HG02610 (cell line): ENCODE data around the gene FAM83E.
"Not testable (repeated sequence)": the region's sequence is repeated elsewhere in the genome, so short reads cannot be mapped to it uniquely, and the experiment has no call there.

Source experiments
- ATAC-seq: cut with Tn5 transposase; IDR thresholded peaks from one replicate; pipeline ENCODE4 v1.9.1; 2021; ENCODE audit warnings: mild to moderate bottlenecking, moderate library complexity; ENCODE audit not compliant: unreplicated experiment

The FAM83E gene

GRCh38 chr19:48641850-48642249, 27.0 kb upstream of the FAM83E start:
- ATAC-seq, result no peak

DNA sequence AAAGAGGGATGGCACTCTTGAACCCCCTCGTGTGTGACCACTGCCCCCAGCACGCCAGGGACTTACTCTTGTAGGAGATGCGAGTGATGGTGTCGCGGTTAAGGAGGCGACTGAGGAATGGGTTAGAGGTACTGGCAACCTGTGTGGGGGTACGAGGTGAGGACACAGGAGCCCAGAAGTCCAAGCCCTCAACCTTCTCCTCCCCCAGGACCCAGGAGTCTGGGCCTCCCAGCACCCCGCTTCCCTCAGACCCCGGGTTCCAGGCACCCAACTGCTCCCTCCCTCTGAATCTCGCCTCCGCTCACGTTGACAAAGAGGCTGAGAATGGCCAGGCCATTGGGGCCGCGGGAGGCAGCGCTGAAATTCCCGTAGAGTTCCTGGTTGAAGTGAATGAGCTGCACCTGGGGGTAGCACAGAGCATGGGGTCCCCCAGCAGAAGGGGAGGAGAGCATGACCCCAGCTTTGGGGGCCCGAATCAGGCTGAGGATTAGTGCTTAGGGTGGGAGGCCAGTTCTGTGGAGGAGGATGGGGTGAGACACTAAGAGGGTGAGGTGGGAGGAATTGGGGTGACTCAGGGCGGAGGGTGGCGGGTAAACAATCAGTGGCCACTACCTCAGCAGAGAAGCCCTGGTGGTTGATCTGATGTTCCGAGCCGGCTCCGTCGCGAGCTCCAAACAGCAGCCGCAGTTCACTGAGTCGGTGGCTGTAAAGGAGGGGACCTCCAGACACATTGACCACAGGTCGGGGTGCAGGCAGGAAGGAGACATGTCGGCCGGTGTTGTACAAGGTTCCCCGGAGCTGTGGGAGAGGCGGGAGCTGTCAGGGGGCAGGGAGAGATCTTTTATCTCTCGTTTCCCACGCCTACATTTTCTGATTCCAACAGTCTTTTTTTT, 24.9 kb upstream of the FAM83E start:
- ATAC-seq, result no peak

- ATAC-seq, result no peak
These were observed 24.0 kb upstream of the FAM83E start for GRCh38 chr19:48638831-48639381.

DNA sequence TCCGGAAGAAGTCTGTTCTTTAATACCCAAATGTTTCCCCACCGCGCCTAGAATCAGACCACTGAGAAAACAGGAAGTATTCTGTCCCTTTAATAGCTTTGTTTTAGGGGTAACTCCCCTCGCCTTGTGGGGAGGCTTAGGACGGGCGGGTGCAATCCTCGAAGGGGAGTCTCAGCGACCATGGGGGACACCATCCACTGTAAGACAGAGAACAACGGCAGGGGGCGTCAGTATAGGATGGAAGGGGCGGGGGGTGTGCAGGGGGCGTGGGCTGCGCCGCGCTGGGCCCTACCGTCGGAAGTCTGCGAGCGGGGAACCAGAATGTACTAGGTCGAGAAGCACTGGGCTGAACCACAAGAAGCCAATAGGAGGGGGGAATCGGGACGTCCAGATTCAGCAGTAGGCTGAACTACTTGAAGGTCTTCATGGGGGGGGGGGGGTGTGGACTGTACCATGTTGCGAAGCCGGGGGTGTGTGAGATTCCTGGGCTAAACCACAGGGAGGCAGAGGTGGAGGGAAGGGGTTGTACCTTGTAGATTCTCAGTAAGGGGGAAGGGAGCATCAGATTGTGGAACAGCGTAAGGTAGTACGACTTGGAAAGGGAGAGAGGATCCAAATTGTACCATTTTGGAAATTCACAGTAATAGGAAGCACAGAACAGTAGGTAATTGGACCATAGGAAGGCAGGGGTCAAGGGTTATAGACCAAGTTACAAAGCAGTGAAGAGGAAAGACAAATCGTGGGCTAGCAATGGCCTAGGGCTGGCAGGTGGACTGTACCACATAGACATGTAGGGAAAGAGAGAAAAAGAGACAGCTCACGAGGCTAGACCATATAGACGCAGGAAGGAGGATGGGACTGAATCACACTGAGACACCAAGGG, 23.3 kb upstream of the FAM83E start:
- peak; percentile 2 for ATAC-seq

DNA sequence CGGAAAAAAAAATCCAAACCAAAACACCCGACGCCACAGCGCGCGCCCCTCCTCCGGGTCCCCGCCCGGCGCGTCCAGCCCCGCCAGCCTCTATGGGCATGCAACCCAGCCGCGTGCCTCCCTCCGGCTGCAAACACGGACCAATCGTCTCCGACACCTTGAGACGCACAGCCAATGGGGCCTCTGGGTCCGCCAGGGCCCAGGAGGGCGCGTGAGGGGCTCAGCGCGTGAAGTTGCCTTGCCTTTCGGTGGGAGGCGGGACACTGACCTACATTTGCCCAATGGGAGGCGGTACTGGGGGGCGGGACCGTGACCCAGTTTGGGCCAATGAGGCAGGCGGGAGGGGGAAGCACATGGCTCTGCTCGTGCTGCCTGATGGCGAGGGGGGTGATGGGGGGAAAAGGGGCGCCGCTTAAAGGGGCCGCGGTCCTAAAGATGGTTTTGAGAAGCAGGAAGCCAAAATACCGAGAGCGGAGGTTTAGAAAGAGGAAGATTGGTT, 22.6 kb upstream of the FAM83E start:
- peak; percentile 70 for ATAC-seq

GRCh38 chr19:48636859-48637448, 22.1 kb upstream of the FAM83E start, which contains the start of gene DBP:
Gene DBP, minus strand, starts transcription at chr19:48637379. Its CDS starts 385 bp downstream, at chr19:48636994.
- no peak for ATAC-seq

DNA sequence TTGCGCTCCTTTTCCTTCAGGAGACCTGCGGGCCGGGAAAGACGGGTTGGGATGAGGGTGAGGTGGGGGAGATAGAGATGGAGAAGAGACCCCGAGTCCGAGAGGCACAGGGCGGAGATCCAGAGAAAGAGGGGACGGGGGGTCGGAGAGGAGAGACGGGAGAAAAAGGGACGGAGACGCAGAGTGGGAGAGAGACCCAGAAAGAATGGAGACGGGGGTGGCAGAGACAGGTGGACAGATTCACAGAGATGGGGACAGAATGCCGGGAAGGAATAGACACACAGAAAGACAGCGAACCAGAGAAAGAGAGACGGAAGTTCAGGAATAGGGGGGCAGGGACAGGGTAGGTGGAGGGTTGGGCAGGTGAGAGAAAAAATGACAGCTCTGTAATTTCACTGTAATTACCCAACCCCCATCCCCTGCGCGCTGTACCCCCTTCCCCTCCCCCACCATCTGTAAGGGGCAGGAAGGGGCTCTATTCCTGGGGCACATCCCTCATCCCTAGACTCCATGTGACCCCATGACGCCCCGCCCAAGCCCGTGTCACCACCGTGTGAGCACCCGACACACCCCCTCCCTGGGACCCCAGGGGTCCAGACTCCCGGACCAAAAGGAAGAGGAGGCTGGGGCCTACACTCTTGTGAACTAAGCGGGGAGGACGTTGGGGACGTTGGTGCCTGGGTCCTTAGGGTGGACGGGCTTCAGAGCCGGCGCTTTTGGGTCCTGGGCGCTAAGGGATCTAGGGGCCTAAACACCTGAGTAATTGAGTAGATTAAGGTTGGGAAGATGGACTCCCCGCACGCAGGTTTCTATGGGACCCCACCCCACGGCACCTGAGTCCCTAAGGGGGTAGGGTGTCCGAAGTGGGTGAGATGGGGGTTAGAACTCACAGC, 21.3 kb upstream of the FAM83E start:
- no peak for ATAC-seq

GRCh38 chr19:48635263-48635965, 20.5 kb upstream of the FAM83E start:
- no peak for ATAC-seq

- ATAC-seq, result peak; percentile 35
These were observed 19.8 kb upstream of the FAM83E start for GRCh38 chr19:48634424-48635262.

GRCh38 chr19:48634036-48634342, 19.1 kb upstream of the FAM83E start:
- ATAC-seq, result no peak

DNA sequence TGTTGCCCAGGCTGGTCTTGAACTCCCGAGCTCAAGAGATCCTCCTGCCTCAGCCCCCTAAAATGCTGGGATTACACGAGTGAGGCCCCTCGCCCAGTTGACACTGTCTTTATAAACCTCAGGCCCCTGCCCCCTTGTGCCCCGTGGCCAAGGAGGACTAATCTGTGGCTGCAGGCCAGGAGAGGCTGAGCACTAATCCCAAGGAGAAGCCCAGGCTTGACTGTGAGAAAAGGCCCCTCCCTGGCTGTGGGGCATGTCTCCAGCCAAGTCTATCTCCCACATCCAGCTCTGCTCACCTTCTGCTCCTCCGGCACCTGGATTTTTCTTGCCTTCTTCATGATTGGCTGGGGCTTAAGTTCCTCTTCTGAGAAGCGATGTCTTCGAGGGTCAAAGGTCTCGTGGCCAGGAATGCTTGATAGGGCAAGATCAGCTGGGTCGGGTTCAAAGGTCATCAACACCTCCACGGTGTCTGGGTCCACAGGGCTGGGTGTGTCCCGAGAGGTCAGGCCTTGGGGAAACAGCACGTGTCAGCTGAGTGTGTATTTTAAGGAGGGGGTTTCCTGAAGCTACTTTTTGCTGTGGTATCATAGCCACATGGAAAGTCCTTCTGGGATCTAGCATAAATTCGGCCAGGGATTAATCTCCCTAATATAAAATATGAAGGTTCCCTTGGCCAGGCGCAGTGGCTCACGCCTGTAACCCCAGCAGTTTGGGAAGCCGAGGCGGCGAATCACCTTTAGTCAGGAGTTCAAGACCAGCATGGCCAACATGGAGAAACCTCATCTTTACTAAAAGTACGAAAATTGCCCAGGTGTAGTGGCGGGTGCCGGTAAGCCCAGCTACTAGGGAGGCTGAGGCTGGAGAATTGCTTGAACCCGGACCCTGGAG, 18.5 kb upstream of the FAM83E start:
- ATAC-seq, result no peak

DNA sequence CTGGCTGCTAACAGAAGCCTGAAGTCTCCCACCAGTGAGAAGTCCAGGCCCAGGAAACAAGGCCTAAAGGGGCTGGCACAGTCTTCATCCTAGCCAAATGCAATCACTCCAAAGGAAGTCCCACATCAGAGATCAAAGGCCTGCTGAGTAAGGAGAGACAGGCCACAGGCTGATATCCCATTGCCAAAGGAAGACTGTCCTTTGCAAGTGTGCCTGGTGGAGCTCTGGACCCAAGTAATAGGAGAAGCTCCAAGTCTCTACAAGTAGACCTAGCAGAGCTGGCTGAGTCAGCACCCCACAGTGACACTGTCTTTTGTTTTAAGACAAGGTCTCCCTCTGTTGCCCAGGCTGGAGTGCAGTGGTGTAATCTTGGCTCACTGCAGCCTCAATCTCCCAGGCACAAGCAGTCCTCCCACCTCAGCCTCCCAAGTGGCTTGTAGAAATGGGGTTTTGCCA, 17.8 kb upstream of the FAM83E start:
- ATAC-seq, result no peak

DNA sequence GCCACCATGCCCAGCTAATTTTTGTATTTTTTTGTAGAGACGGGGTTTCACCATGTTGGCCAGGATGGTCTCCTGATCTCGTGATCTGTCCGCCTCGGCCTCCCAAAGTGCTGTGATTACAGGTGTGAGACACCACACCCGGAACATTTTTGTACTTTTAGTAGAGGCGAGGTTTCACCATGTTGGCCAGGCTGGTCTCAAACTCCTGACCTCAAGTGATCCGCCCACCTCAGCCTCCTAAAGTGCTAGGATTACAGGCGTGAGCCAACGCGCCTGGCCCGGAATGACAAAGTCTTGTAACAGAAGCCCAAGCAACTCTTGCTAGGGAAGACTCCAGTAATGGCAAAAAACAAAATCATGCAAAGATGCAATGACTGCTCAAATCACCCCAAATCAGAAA, 17.4 kb upstream of the FAM83E start:
- not testable (repeated sequence) for ATAC-seq

DNA sequence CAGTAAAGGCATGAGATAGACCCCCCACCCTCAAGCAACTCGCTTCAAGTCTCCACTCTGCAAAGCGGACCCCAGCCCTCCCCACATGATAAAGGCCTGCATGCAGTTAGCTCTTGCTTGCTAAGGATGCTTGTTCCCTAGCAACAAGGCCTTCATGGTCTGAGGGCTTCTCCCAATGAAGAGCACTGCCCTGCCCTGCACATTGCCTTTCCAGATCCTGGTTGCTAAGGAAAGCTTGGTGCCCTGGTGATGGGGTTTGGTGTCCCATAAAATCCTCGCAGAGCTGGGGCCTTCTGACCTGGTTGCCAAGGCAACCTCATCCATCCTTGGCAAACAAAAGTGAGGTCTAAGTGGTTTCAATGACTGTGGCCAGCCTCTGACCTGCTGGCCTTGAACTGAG, 16.3 kb upstream of the FAM83E start:
- ATAC-seq, result no peak

- ATAC-seq, result no peak
These were observed 15.6 kb upstream of the FAM83E start for GRCh38 chr19:48630296-48631063.

DNA sequence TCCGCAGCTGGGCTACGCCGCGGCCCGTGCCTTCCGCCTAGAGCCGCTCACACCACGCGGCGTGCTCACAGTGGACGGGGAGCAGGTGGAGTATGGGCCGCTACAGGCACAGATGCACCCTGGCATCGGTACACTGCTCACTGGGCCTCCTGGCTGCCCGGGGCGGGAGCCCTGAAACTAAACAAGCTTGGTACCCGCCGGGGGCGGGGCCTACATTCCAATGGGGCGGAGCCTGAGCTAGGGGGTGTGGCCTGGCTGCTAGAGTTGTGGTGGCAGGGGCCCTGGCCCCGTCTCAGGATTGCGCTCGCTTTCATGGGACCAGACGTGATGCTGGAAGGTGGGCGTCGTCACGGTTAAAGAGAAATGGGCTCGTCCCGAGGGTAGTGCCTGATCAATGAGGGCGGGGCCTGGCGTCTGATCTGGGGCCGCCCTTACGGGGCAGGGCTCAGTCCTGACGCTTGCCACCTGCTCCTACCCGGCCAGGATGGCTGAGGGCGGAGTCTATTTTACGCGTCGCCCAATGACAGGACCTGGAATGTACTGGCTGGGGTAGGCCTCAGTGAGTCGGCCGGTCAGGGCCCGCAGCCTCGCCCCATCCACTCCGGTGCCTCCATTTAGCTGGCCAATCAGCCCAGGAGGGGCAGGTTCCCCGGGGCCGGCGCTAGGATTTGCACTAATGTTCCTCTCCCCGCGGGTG, 14.9 kb upstream of the FAM83E start:
- ATAC-seq, result no peak
